HepG2 (cell line): ENCODE results near the gene SPAG4. TPM values are rescaled to one million over a fixed set of nuclear protein-coding genes. Genes with fewer than 3 reads are reported as not detected.

Experiments
- MTA1 ChIP-seq: sonication (generic); formaldehyde crosslinking; IDR thresholded peaks from 2 replicates; pipeline ENCODE4 v1.4.0; 2020; ENCODE audit warnings: missing genetic modification reagents, mild to moderate bottlenecking, borderline replicate concordance
- ZNF605 ChIP-seq: sonication (generic); formaldehyde crosslinking; IDR thresholded peaks from 2 replicates; pipeline ENCODE4 v1.8.0; 2022; ENCODE audit warnings: mild to moderate bottlenecking, missing genetic modification reagents
- ZNF768 ChIP-seq: sonication (generic); formaldehyde crosslinking; IDR thresholded peaks from 2 replicates; pipeline ENCODE4 v1.4.0; 2020; ENCODE audit warnings: missing genetic modification reagents
- polyA plus RNA-seq, 8 experiments: library from polyadenylated mRNA; depleted of rRNA in 3 of 8; stranded (reverse) in 7 of 8; unstranded in 1 of 8; fragments of >200 nt; fragmentation: Illumina TruSeq in 4 of 8; extraction: Trizol in 4 of 8; gene quantifications; 2 replicates each; pipeline versions ENCODE4 v1.2.1 to v1.2.3, GENCODE V29; 2011 to 2016; ENCODE audit warnings: low read depth in 4 of 8, missing spikeins in 1 of 8, mixed read lengths in 1 of 8; ENCODE audit not compliant: insufficient read depth in 1 of 8
- total RNA-seq, 5 experiments: library from RNA; depleted of rRNA; stranded (reverse); fragments of >200 nt; fragmentation: Illumina TruSeq; extraction: Trizol; gene quantifications; 2 replicates each; pipeline ENCODE4 v1.2.3, GENCODE V29; 2016; ENCODE audit warnings: low read depth in 1 of 5
- TF ChIP-seq, protein P1 (sequence below): sonication (generic); formaldehyde crosslinking; IDR thresholded peaks from 2 replicates; pipeline ENCODE4 v1.4.0; 2020; ENCODE audit warnings: missing genetic modification reagents
- TF ChIP-seq, protein P2 (sequence below): sonication (generic); formaldehyde crosslinking; IDR thresholded peaks from 2 replicates; pipeline ENCODE4 v1.8.1; 2022; ENCODE audit warnings: low read depth, mild to moderate bottlenecking, missing genetic modification reagents
- TF ChIP-seq, protein P3 (sequence below): sonication (generic); formaldehyde crosslinking; IDR thresholded peaks from one replicate; pipeline ENCODE4 v1.5.1; 2020; ENCODE audit warnings: mild to moderate bottlenecking, missing genetic modification reagents; ENCODE audit errors: not compliant biosample characterization
- TF ChIP-seq, protein P4 (sequence below): sonication (generic); formaldehyde crosslinking; IDR thresholded peaks from 2 replicates; pipeline ENCODE4 v1.5.0; 2020; ENCODE audit warnings: mild to moderate bottlenecking, missing genetic modification reagents
- TF ChIP-seq, protein P5 (sequence below): sonication (generic); formaldehyde crosslinking; IDR thresholded peaks from 2 replicates; pipeline ENCODE4 v1.4.0; 2020; ENCODE audit warnings: missing genetic modification reagents, mild to moderate bottlenecking, borderline replicate concordance

The SPAG4 gene
- total and polyA plus RNA-seq, 2 of the 13 experiments (the other 11 are each of a cell fraction or from before 2014, with no cell fraction given): 5.8 to 137 TPM

DNA sequence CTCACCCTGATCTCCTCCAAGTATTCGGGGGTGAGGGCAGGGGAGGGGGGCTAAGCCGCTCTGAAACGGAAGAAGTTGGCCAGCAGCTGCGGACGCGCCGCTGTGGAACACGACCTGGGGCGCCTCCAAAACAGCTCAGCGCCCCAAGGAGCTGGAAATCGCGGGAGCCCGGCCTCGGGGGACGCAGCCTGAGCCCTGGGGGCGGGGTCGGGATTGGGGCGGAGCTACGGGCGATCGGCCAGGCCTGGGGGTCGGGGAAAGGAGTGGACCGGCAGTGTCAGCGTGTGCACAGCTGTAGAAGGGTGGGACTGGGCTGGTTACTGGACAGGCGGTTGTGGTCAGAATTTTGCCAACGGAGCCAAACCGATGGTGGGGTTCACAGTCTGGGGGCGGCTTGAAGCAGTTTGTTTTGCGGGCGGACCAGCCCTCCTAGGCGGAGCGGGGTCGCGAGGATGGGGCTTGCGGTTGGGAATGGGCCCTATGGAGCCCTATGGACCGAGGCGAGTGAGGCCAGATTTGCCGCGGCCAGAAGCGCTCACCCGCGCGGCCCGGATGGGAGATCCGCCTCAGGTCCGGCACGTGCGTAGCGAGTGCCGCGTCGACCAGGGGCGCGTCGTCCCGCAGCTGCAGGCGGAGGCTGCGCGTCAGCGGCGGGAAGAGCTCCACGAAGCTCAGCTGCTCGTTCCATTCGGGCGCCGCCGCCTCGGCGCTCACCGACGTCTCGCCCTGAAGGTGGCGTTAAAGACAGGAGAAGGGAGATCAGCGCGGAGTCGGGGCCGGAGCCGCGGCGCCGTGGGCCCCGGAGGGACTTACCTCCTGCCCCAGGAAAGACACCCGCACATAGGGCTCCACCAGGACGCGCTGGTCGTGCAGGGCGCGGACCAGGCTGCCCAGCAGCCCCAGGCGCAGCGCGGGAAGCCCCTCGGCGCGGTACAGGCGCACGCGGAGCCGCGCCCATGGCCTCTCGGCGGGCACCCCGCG, 14.3 kb upstream of the SPAG4 start (continued):
- TF ChIP-seq, protein P1, sequence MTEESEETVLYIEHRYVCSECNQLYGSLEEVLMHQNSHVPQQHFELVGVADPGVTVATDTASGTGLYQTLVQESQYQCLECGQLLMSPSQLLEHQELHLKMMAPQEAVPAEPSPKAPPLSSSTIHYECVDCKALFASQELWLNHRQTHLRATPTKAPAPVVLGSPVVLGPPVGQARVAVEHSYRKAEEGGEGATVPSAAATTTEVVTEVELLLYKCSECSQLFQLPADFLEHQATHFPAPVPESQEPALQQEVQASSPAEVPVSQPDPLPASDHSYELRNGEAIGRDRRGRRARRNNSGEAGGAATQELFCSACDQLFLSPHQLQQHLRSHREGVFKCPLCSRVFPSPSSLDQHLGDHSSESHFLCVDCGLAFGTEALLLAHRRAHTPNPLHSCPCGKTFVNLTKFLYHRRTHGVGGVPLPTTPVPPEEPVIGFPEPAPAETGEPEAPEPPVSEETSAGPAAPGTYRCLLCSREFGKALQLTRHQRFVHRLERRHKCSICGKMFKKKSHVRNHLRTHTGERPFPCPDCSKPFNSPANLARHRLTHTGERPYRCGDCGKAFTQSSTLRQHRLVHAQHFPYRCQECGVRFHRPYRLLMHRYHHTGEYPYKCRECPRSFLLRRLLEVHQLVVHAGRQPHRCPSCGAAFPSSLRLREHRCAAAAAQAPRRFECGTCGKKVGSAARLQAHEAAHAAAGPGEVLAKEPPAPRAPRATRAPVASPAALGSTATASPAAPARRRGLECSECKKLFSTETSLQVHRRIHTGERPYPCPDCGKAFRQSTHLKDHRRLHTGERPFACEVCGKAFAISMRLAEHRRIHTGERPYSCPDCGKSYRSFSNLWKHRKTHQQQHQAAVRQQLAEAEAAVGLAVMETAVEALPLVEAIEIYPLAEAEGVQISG (CRISPR knock-in tag): peak; percentile 51; the same call in 1 of the 2 replicates
- TF ChIP-seq ZNF768 (CRISPR knock-in tag) (peak; percentile 49; the same call in 1 of the 2 replicates), ZNF605 (peak; percentile 44; the same call in 1 of the 2 replicates), MTA1 (CRISPR knock-in tag) (peak; percentile 48; the same call in 1 of the 2 replicates)
- TF ChIP-seq, protein P2, sequence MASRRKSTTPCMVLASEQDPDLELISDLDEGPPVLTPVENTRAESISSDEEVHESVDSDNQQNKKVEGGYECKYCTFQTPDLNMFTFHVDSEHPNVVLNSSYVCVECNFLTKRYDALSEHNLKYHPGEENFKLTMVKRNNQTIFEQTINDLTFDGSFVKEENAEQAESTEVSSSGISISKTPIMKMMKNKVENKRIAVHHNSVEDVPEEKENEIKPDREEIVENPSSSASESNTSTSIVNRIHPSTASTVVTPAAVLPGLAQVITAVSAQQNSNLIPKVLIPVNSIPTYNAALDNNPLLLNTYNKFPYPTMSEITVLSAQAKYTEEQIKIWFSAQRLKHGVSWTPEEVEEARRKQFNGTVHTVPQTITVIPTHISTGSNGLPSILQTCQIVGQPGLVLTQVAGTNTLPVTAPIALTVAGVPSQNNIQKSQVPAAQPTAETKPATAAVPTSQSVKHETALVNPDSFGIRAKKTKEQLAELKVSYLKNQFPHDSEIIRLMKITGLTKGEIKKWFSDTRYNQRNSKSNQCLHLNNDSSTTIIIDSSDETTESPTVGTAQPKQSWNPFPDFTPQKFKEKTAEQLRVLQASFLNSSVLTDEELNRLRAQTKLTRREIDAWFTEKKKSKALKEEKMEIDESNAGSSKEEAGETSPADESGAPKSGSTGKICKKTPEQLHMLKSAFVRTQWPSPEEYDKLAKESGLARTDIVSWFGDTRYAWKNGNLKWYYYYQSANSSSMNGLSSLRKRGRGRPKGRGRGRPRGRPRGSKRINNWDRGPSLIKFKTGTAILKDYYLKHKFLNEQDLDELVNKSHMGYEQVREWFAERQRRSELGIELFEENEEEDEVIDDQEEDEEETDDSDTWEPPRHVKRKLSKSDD (CRISPR knock-in tag): peak; percentile 64; the same call in 1 of the 2 replicates
- TF ChIP-seq, protein P3, sequence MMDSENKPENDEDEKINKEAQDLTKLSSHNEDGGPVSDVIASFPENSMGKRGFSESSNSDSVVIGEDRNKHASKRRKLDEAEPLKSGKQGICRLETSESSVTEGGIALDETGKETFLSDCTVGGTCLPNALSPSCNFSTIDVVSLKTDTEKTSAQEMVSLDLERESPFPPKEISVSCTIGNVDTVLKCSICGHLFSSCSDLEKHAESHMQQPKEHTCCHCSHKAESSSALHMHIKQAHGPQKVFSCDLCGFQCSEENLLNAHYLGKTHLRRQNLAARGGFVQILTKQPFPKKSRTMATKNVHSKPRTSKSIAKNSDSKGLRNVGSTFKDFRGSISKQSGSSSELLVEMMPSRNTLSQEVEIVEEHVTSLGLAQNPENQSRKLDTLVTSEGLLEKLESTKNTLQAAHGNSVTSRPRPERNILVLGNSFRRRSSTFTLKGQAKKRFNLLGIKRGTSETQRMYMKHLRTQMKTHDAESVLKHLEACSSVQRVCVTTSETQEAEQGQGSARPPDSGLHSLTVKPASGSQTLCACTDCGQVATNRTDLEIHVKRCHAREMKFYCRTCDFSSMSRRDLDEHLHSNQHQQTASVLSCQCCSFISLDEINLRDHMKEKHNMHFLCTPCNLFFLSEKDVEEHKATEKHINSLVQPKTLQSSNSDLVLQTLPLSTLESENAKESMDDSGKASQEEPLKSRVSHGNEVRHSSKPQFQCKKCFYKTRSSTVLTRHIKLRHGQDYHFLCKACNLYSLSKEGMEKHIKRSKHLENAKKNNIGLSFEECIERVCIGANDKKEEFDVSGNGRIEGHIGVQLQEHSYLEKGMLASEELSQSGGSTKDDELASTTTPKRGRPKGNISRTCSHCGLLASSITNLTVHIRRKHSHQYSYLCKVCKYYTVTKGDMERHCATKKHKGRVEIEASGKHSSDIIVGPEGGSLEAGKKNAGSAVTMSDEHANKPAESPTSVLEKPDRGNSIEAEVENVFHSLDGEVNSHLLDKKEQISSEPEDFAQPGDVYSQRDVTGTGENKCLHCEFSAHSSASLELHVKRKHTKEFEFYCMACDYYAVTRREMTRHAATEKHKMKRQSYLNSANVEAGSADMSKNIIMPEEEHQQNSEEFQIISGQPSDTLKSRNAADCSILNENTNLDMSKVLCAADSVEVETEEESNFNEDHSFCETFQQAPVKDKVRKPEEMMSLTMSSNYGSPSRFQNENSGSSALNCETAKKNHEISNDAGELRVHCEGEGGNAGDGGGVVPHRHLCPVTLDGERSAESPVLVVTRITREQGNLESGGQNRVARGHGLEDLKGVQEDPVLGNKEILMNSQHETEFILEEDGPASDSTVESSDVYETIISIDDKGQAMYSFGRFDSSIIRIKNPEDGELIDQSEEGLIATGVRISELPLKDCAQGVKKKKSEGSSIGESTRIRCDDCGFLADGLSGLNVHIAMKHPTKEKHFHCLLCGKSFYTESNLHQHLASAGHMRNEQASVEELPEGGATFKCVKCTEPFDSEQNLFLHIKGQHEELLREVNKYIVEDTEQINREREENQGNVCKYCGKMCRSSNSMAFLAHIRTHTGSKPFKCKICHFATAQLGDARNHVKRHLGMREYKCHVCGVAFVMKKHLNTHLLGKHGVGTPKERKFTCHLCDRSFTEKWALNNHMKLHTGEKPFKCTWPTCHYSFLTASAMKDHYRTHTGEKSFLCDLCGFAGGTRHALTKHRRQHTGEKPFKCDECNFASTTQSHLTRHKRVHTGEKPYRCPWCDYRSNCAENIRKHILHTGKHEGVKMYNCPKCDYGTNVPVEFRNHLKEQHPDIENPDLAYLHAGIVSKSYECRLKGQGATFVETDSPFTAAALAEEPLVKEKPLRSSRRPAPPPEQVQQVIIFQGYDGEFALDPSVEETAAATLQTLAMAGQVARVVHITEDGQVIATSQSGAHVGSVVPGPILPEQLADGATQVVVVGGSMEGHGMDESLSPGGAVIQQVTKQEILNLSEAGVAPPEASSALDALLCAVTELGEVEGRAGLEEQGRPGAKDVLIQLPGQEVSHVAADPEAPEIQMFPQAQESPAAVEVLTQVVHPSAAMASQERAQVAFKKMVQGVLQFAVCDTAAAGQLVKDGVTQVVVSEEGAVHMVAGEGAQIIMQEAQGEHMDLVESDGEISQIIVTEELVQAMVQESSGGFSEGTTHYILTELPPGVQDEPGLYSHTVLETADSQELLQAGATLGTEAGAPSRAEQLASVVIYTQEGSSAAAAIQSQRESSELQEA (CRISPR knock-in tag): peak; percentile 67
- TF ChIP-seq, protein P4, sequence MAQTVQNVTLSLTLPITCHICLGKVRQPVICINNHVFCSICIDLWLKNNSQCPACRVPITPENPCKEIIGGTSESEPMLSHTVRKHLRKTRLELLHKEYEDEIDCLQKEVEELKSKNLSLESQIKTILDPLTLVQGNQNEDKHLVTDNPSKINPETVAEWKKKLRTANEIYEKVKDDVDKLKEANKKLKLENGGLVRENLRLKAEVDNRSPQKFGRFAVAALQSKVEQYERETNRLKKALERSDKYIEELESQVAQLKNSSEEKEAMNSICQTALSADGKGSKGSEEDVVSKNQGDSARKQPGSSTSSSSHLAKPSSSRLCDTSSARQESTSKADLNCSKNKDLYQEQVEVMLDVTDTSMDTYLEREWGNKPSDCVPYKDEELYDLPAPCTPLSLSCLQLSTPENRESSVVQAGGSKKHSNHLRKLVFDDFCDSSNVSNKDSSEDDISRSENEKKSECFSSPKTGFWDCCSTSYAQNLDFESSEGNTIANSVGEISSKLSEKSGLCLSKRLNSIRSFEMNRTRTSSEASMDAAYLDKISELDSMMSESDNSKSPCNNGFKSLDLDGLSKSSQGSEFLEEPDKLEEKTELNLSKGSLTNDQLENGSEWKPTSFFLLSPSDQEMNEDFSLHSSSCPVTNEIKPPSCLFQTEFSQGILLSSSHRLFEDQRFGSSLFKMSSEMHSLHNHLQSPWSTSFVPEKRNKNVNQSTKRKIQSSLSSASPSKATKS (CRISPR knock-in tag): no peak
- TF ChIP-seq, protein P5, sequence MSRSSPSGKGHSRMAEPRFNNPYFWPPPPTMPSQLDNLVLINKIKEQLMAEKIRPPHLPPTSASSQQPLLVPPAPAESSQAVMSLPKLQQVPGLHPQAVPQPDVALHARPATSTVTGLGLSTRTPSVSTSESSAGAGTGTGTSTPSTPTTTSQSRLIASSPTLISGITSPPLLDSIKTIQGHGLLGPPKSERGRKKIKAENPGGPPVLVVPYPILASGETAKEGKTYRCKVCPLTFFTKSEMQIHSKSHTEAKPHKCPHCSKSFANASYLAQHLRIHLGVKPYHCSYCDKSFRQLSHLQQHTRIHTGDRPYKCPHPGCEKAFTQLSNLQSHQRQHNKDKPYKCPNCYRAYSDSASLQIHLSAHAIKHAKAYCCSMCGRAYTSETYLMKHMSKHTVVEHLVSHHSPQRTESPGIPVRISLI (CRISPR knock-in tag): no peak
